ENCODE data around the gene BICD1.

Gene BICD1

GRCh38 chr12:32106517-32107358 is at the start of gene BICD1:
BICD1 (plus strand) TSS chr12:32106847; CDS start chr12:32107332, 485 bp downstream.
- Mint-ChIP-seq H3K9me3 (no peaks in the 10 kb centered on the region), H3K4me1 (ENCODE audit: low read depth) (peaks cover 29% of the 10 kb centered on the region), H3K36me3 (ENCODE audit: low read depth) (peaks cover 3% of the 10 kb centered on the region), H3K27ac (peak within 1 kb of the TSS; percentile 89), H3K27me3 (ENCODE audit: low read depth) (peaks cover 9% of the 10 kb centered on the region), H3K4me3 (peak within 1 kb of the TSS; percentile 96)

GRCh38 chr12:32061033-32061432 is 45.6 kb upstream of the BICD1 start:
- Mint-ChIP-seq H3K9me3 (no peaks in the 10 kb centered on the region), H3K36me3 (ENCODE audit: low read depth) (peaks cover 4% of the 10 kb centered on the region), H3K27ac (no peak overlapping the region), H3K4me1 (ENCODE audit: low read depth) (peaks cover 11% of the 10 kb centered on the region), H3K4me3 (no peak overlapping the region), H3K27me3 (ENCODE audit: low read depth) (no peaks in the 10 kb centered on the region)

- Mint-ChIP-seq H3K36me3 (ENCODE audit: low read depth) (peaks cover 4% of the 10 kb centered on the region), H3K9me3 (no peaks in the 10 kb centered on the region), H3K4me1 (ENCODE audit: low read depth) (peaks cover 11% of the 10 kb centered on the region), H3K4me3 (no peak overlapping the region), H3K27me3 (ENCODE audit: low read depth) (no peaks in the 10 kb centered on the region), H3K27ac (no peak overlapping the region)
These were observed 43.8 kb upstream of the BICD1 start for GRCh38 chr12:32062881-32063280.

GRCh38 chr12:32063796-32064195 is 42.9 kb upstream of the BICD1 start:
- H3K36me3 Mint-ChIP-seq (ENCODE audit: low read depth): peaks cover 4% of the 10 kb centered on the region
- no peaks in the 10 kb centered on the region for H3K27me3 Mint-ChIP-seq (ENCODE audit: low read depth)
- H3K4me3 Mint-ChIP-seq: no peak overlapping the region
- H3K9me3 Mint-ChIP-seq: no peaks in the 10 kb centered on the region
- no peak overlapping the region for H3K27ac Mint-ChIP-seq
- H3K4me1 Mint-ChIP-seq (ENCODE audit: low read depth): peaks cover 11% of the 10 kb centered on the region

GRCh38 chr12:32066206-32066605 is 40.4 kb upstream of the BICD1 start:
- no peak overlapping the region for H3K4me3 Mint-ChIP-seq
- H3K36me3 Mint-ChIP-seq (ENCODE audit: low read depth): no peaks in the 10 kb centered on the region
- no peak overlapping the region for H3K27ac Mint-ChIP-seq
- H3K4me1 Mint-ChIP-seq (ENCODE audit: low read depth): peaks cover 2% of the 10 kb centered on the region
- H3K9me3 Mint-ChIP-seq: no peaks in the 10 kb centered on the region
- H3K27me3 Mint-ChIP-seq (ENCODE audit: low read depth): peaks cover 2% of the 10 kb centered on the region

GRCh38 chr12:32069071-32069470 is 37.6 kb upstream of the BICD1 start:
- Mint-ChIP-seq H3K4me1 (ENCODE audit: low read depth) (no peaks in the 10 kb centered on the region), H3K9me3 (no peaks in the 10 kb centered on the region), H3K27me3 (ENCODE audit: low read depth) (peaks cover 3% of the 10 kb centered on the region), H3K27ac (no peak overlapping the region), H3K36me3 (ENCODE audit: low read depth) (no peaks in the 10 kb centered on the region), H3K4me3 (no peak overlapping the region)

GRCh38 chr12:32069731-32070130 is 36.9 kb upstream of the BICD1 start:
- H3K4me3 Mint-ChIP-seq: no peak overlapping the region

GRCh38 chr12:32070370-32070769 is 36.3 kb upstream of the BICD1 start:
- H3K27me3 Mint-ChIP-seq (ENCODE audit: low read depth): peaks cover 3% of the 10 kb centered on the region
- no peaks in the 10 kb centered on the region for H3K4me1 Mint-ChIP-seq (ENCODE audit: low read depth)
- no peaks in the 10 kb centered on the region for H3K9me3 Mint-ChIP-seq
- H3K4me3 Mint-ChIP-seq: no peak overlapping the region
- H3K27ac Mint-ChIP-seq: no peak overlapping the region
- no peaks in the 10 kb centered on the region for H3K36me3 Mint-ChIP-seq (ENCODE audit: low read depth)

More at GRCh38 chr12:32069731-32070130, 36.9 kb upstream of the BICD1 start:
- Mint-ChIP-seq H3K27ac (no peak overlapping the region), H3K27me3 (ENCODE audit: low read depth) (peaks cover 3% of the 10 kb centered on the region), H3K4me1 (ENCODE audit: low read depth) (no peaks in the 10 kb centered on the region), H3K9me3 (no peaks in the 10 kb centered on the region), H3K36me3 (ENCODE audit: low read depth) (no peaks in the 10 kb centered on the region)

GRCh38 chr12:32072102-32072501 is 34.5 kb upstream of the BICD1 start:
- no peak overlapping the region for H3K27ac Mint-ChIP-seq
- no peaks in the 10 kb centered on the region for H3K9me3 Mint-ChIP-seq
- no peaks in the 10 kb centered on the region for H3K36me3 Mint-ChIP-seq (ENCODE audit: low read depth)
- peaks cover 3% of the 10 kb centered on the region for H3K27me3 Mint-ChIP-seq (ENCODE audit: low read depth)
- no peak overlapping the region for H3K4me3 Mint-ChIP-seq
- H3K4me1 Mint-ChIP-seq (ENCODE audit: low read depth): no peaks in the 10 kb centered on the region

- H3K9me3 Mint-ChIP-seq: no peaks in the 10 kb centered on the region
These were observed 32.2 kb upstream of the BICD1 start for GRCh38 chr12:32074432-32074831.

GRCh38 chr12:32076941-32077340 is 29.7 kb upstream of the BICD1 start:
- H3K27me3 Mint-ChIP-seq (ENCODE audit: low read depth): no peaks in the 10 kb centered on the region
- no peak overlapping the region for H3K4me3 Mint-ChIP-seq
- H3K9me3 Mint-ChIP-seq: no peaks in the 10 kb centered on the region
- H3K36me3 Mint-ChIP-seq (ENCODE audit: low read depth): no peaks in the 10 kb centered on the region
- H3K4me1 Mint-ChIP-seq (ENCODE audit: low read depth): no peaks in the 10 kb centered on the region
- H3K27ac Mint-ChIP-seq: no peak overlapping the region

More at GRCh38 chr12:32074432-32074831, 32.2 kb upstream of the BICD1 start:
- H3K27ac Mint-ChIP-seq: no peak overlapping the region
- H3K36me3 Mint-ChIP-seq (ENCODE audit: low read depth): no peaks in the 10 kb centered on the region
- no peaks in the 10 kb centered on the region for H3K4me1 Mint-ChIP-seq (ENCODE audit: low read depth)
- peaks cover 3% of the 10 kb centered on the region for H3K27me3 Mint-ChIP-seq (ENCODE audit: low read depth)
- no peak overlapping the region for H3K4me3 Mint-ChIP-seq

- H3K4me3 Mint-ChIP-seq: no peak overlapping the region
- H3K9me3 Mint-ChIP-seq: no peaks in the 10 kb centered on the region
- no peaks in the 10 kb centered on the region for H3K4me1 Mint-ChIP-seq (ENCODE audit: low read depth)
- H3K27me3 Mint-ChIP-seq (ENCODE audit: low read depth): no peaks in the 10 kb centered on the region
- no peak overlapping the region for H3K27ac Mint-ChIP-seq
- no peaks in the 10 kb centered on the region for H3K36me3 Mint-ChIP-seq (ENCODE audit: low read depth)
These were observed 26.2 kb upstream of the BICD1 start for GRCh38 chr12:32080435-32080834.

GRCh38 chr12:32083489-32083888 is 23.2 kb upstream of the BICD1 start:
- Mint-ChIP-seq H3K27ac (no peak overlapping the region), H3K4me3 (no peak overlapping the region), H3K36me3 (ENCODE audit: low read depth) (no peaks in the 10 kb centered on the region), H3K9me3 (no peaks in the 10 kb centered on the region), H3K4me1 (ENCODE audit: low read depth) (no peaks in the 10 kb centered on the region), H3K27me3 (ENCODE audit: low read depth) (no peaks in the 10 kb centered on the region)

GRCh38 chr12:32084017-32084688 is 22.5 kb upstream of the BICD1 start:
- Mint-ChIP-seq H3K4me3 (no peak overlapping the region), H3K27ac (no peak overlapping the region), H3K9me3 (no peaks in the 10 kb centered on the region), H3K36me3 (ENCODE audit: low read depth) (no peaks in the 10 kb centered on the region), H3K4me1 (ENCODE audit: low read depth) (no peaks in the 10 kb centered on the region), H3K27me3 (ENCODE audit: low read depth) (no peaks in the 10 kb centered on the region)

GRCh38 chr12:32084753-32085152 is 21.9 kb upstream of the BICD1 start:
- Mint-ChIP-seq H3K4me3 (no peak overlapping the region), H3K36me3 (ENCODE audit: low read depth) (no peaks in the 10 kb centered on the region), H3K4me1 (ENCODE audit: low read depth) (no peaks in the 10 kb centered on the region), H3K27me3 (ENCODE audit: low read depth) (no peaks in the 10 kb centered on the region), H3K27ac (no peak overlapping the region), H3K9me3 (no peaks in the 10 kb centered on the region)
